CD14-positive monocyte (primary cell): ENCODE measurements around the gene FAM20B. TPM values are rescaled to one million over a fixed set of nuclear protein-coding genes. Genes with fewer than 3 reads are reported as not detected.

Experiments used
- DNase-seq, 3 donors: peaks; one replicate each; pipeline ENCODE4 v3.0.0-alpha.2; 2011 to 2022
- H2AFZ ChIP-seq: 2 replicates; pipeline ENCODE4 v1.6.0; 2012; ENCODE audit warnings: mild to moderate bottlenecking, low read depth, low read length, inconsistent platforms; ENCODE audit not compliant: insufficient read depth, poor library complexity, severe bottlenecking
- H3K27ac ChIP-seq, 2 donors: 1 replicate in 1 of 2; 2 replicates in 1 of 2; pipeline ENCODE4 v1.5.1; 2012 to 2013; ENCODE audit warnings: low read length in 2 of 2, control low read depth in 1 of 2, inconsistent platforms in 1 of 2, low read depth in 1 of 2, mild to moderate bottlenecking in 1 of 2
- H3K27me3 ChIP-seq, 2 donors: one replicate each; pipeline versions ENCODE4 v1.6.0 to v1.6.1; 2011 to 2013; ENCODE audit warnings: low read length in 2 of 2; ENCODE audit not compliant: control insufficient read depth in 2 of 2, insufficient read depth in 2 of 2
- H3K36me3 ChIP-seq, 2 donors: replicated peaks in 1 of 2; 1 replicate in 1 of 2; 2 replicates in 1 of 2; pipeline versions ENCODE4 v1.5.1 to v1.6.1; 2012 to 2013; ENCODE audit warnings: low read length in 2 of 2, control low read depth in 1 of 2, inconsistent platforms in 1 of 2, mild to moderate bottlenecking in 1 of 2; ENCODE audit not compliant: insufficient read depth in 2 of 2, control insufficient read depth in 1 of 2
- H3K4me1 ChIP-seq, 2 donors: 1 replicate in 1 of 2; 2 replicates in 1 of 2; pipeline versions ENCODE4 v1.5.1 to v1.6.1; 2012 to 2013; ENCODE audit warnings: low read length in 2 of 2, control low read depth in 1 of 2, inconsistent platforms in 1 of 2, mild to moderate bottlenecking in 1 of 2, moderate library complexity in 1 of 2; ENCODE audit not compliant: insufficient read depth in 2 of 2, control insufficient read depth in 1 of 2
- H3K4me2 ChIP-seq: replicated peaks from 2 replicates; pipeline ENCODE3; 2012; ENCODE audit warnings: low read length, moderate library complexity, mild to moderate bottlenecking; ENCODE audit not compliant: poor library complexity, severe bottlenecking; ENCODE audit errors: extremely low read depth
- H3K4me3 ChIP-seq, 3 experiments: fragments of 200-600 bp in 1 of 3; sonication (generic) in 1 of 3; replicated peaks in 1 of 3; 1 replicate in 2 of 3; 2 replicates in 1 of 3; pipeline ENCODE4 v1.5.1; 2011 to 2013; ENCODE audit warnings: low read length in 3 of 3, mild to moderate bottlenecking in 3 of 3, control low read depth in 2 of 3, low read depth in 2 of 3, inconsistent platforms in 1 of 3, moderate library complexity in 1 of 3
- H3K79me2 ChIP-seq: 2 replicates; pipeline ENCODE4 v1.6.0; 2012; ENCODE audit warnings: mild to moderate bottlenecking, control low read depth, inconsistent platforms, low read length, moderate library complexity; ENCODE audit not compliant: insufficient read depth
- H3K9ac ChIP-seq: 2 replicates; pipeline ENCODE4 v1.6.0; 2017; ENCODE audit warnings: low read length, mild to moderate bottlenecking; ENCODE audit not compliant: insufficient read depth, poor library complexity, severe bottlenecking
- H3K9me3 ChIP-seq, 2 donors: replicated peaks in 1 of 2; 1 replicate in 1 of 2; 2 replicates in 1 of 2; pipeline versions ENCODE4 v1.5.1 to v1.6.1; 2012 to 2013; ENCODE audit warnings: low read length in 2 of 2, control low read depth in 1 of 2; ENCODE audit not compliant: control insufficient read depth in 1 of 2, insufficient read depth in 1 of 2
- H4K20me1 ChIP-seq: 2 replicates; pipeline ENCODE4 v1.6.0; 2012; ENCODE audit warnings: mild to moderate bottlenecking, low read length, control low read depth, moderate library complexity; ENCODE audit not compliant: insufficient read depth
- H3K27ac Mint-ChIP-seq, 7 donors: one replicate each; pipeline ENCODE4 v1.8.0; 2020; ENCODE audit warnings: mild to moderate bottlenecking in 7 of 7, mixed read lengths in 7 of 7, moderate library complexity in 6 of 7, inconsistent platforms in 2 of 7
- H3K27me3 Mint-ChIP-seq, 3 donors: one replicate each; pipeline ENCODE4 v1.8.0; 2021 to 2022; ENCODE audit warnings: low read depth in 3 of 3, mild to moderate bottlenecking in 3 of 3, mixed read lengths in 3 of 3, moderate library complexity in 3 of 3, inconsistent platforms in 1 of 3
- H3K36me3 Mint-ChIP-seq, 2 donors: one replicate each; pipeline ENCODE4 v1.8.0; 2020; ENCODE audit warnings: mixed read lengths in 2 of 2, inconsistent platforms in 1 of 2, mild to moderate bottlenecking in 1 of 2
- H3K4me1 Mint-ChIP-seq: one replicate; pipeline ENCODE4 v1.8.0; 2020; ENCODE audit warnings: mild to moderate bottlenecking, mixed read lengths
- H3K4me3 Mint-ChIP-seq, 2 donors: one replicate each; pipeline ENCODE4 v1.8.0; 2020; ENCODE audit warnings: mild to moderate bottlenecking in 2 of 2, mixed read lengths in 2 of 2, moderate library complexity in 1 of 2
- H3K9me3 Mint-ChIP-seq, 7 donors: one replicate each; pipeline ENCODE4 v1.8.0; 2020 to 2022; ENCODE audit warnings: mixed read lengths in 7 of 7, mild to moderate bottlenecking in 6 of 7, moderate library complexity in 6 of 7, inconsistent platforms in 2 of 7
- WGBS: methylation state at CpG from one replicate; pipeline ENCODE4 v1.1.5; 2013; ENCODE audit warnings: missing lambda C conversion rate; ENCODE audit not compliant: insufficient coverage; 5-methylcytosine and 5-hydroxymethylcytosine counted together
- intact Hi-C, 2 donors: fragments of 100-400 bp; cut with micrococcal nuclease; formaldehyde crosslinking; loops; one replicate each; pipeline versions ENCODE4 v1.15.0 to v1.15.1; 2023
- polyA plus RNA-seq, 3 donors: library from polyadenylated mRNA; depleted of rRNA in 1 of 3; unstranded in 2 of 3; stranded (reverse) in 1 of 3; fragments of 300-500 nt in 2 of 3; fragments of >200 nt in 1 of 3; fragmentation: Illumina TruSeq in 2 of 3; gene quantifications; 1 replicate in 2 of 3; 2 replicates in 1 of 3; pipeline ENCODE4 v1.2.3, GENCODE V29; 2012 to 2021
- TF ChIP-seq, protein P1 (sequence below): fragments of 200-600 bp; IDR thresholded peaks from one replicate; pipeline ENCODE4 v1.8.0; 2022; ENCODE audit warnings: antibody characterized with exemption, mild to moderate bottlenecking

The FAM20B gene
- polyA plus RNA-seq, 3 donors = 4.0 to 6.7 (median 4.4) TPM

DNA sequence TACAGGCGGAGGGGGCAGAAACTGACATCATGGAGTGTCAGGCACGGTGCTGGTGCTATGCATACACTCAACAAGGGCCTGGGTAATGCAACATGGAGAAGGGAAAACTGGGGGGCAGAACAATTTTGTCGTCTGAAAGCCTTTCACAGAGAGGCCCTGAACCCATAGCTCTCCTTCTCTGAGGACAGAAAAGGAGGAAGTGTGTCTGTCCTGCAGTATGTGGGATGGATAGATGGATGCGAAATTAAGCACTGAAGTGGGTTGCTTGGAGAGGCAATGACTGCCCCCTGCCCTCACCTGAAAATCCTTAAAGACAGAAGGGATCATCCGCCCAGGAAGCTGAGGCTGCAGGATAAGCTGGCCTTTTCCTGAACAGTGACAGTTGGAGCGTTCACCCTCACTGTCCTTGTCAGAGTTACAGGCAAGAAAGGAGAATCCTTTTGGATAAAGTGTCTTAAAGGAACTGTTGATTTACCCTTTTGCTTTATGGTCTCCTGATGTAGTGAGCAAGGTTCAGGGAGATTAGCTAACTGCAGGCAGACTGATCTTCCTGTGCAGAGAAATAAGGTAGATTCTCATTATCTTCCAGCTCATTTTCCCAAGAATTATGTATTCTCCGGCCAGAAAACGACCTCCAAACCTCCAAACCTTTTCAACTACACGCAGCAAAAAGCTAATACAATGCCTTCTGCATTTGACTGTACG lies 1.6 kb upstream of the FAM20B start:
- Histone ChIP-seq H3K79me2 (peaks cover 29% of the 10 kb centered on the region), H4K20me1 (peaks cover 3% of the 10 kb centered on the region), H3K27ac (no peak overlapping the region), H3K36me3 (no peaks in the 10 kb centered on the region), H3K9me3 (no peaks in the 10 kb centered on the region), H3K4me3 (no peak overlapping the region), H3K4me1 (peaks cover 26 to 46% of the 10 kb centered on the region in 2 donors), H3K9ac (no peak overlapping the region), H3K27me3 (no peaks in the 10 kb centered on the region), H3K4me2 (no peak overlapping the region), H2AFZ (no peak overlapping the region)
- TF ChIP-seq, protein P1, sequence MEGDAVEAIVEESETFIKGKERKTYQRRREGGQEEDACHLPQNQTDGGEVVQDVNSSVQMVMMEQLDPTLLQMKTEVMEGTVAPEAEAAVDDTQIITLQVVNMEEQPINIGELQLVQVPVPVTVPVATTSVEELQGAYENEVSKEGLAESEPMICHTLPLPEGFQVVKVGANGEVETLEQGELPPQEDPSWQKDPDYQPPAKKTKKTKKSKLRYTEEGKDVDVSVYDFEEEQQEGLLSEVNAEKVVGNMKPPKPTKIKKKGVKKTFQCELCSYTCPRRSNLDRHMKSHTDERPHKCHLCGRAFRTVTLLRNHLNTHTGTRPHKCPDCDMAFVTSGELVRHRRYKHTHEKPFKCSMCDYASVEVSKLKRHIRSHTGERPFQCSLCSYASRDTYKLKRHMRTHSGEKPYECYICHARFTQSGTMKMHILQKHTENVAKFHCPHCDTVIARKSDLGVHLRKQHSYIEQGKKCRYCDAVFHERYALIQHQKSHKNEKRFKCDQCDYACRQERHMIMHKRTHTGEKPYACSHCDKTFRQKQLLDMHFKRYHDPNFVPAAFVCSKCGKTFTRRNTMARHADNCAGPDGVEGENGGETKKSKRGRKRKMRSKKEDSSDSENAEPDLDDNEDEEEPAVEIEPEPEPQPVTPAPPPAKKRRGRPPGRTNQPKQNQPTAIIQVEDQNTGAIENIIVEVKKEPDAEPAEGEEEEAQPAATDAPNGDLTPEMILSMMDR = no peak
- Mint-ChIP-seq H3K4me1 (peaks cover 44% of the 10 kb centered on the region), H3K27ac (no peak overlapping the region), H3K27me3 (peaks cover 0 to 5% (median 2%) of the 10 kb centered on the region in 3 donors), H3K9me3 (no peaks in the 10 kb centered on the region), H3K4me3 (no peak overlapping the region), H3K36me3 (no peaks in the 10 kb centered on the region)
- WGBS = 88% methylated on average over 6 of the region's 10 CpGs
- intact Hi-C loops = no loop called here
- DNase-seq = no peak

DNA sequence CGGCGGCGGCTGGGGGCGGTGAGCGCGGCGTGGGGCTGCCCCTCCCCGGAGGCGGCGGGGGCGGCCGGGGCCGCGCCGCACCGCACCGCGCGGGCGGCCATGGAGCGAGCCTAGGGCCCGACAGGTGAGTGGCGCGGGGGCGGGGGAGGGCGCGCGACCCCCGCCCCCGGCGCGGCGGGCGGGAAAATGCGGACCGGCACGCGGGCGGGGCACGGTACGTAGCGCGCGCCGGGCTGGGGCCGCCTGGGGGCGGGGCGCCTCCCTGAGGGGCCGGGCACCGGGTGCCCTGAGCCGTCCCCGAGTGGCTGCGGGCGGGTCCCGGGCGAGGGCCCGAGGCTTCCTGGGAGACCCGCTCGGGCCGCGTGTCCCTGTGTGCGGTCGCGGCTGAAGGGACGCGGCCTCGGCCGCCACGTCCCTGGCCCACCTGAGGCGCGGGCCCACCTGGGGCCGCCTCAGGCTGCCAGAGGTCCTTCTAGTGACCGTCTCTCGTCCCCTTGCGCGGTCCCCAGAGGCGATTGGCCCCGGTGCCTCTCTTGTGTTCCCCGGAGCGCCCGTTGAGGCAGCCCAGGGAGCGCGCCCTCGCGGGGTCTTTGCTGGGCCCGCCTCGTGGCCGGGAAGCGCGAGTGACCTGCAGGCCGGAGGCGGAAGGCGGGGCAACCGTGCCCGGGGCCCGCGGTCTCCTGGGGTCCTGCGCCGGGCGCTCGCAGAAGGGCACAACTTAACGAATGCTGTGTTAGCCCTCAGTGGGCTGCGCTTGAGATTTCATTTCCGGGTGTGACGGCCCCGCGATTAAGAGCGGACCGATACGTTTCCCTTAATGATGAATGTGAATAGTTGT lies 500 bp downstream of the FAM20B start:
- Histone ChIP-seq H3K9ac (peak overlapping the region; percentile 93), H3K4me3 (peak overlapping the region; percentile 61 to 91 (median 85)), H3K4me1 (peaks cover 27 to 48% of the 10 kb centered on the region in 2 donors), H3K27ac (peak overlapping the region; percentile 78 to 88), H3K79me2 (peaks cover 50% of the 10 kb centered on the region), H4K20me1 (peaks cover 3% of the 10 kb centered on the region), H3K9me3 (no peaks in the 10 kb centered on the region), H2AFZ (peak overlapping the region; percentile 84), H3K36me3 (no peaks in the 10 kb centered on the region), H3K27me3 (no peaks in the 10 kb centered on the region), H3K4me2 (peak overlapping the region; percentile 81)
- Mint-ChIP-seq H3K9me3 (no peaks in the 10 kb centered on the region), H3K27ac (peak overlapping the region; percentile 81 to 94 (median 87)), H3K4me3 (peak overlapping the region; percentile 84 to 98), H3K4me1 (peaks cover 51% of the 10 kb centered on the region), H3K27me3 (peaks cover 0 to 5% (median 2%) of the 10 kb centered on the region in 3 donors), H3K36me3 (no peaks in the 10 kb centered on the region)
- under 1% methylated on average over 110 of the region's 110 CpGs for WGBS
- peak; percentile 39 to 52 (median 40) for DNase-seq
- TF ChIP-seq, protein P1 = no peak
- intact Hi-C loops = loop anchor here in 1 of 2 donors (5.0 kb wide), 1 partner anchor 341 kb away; the partner anchor contains the start of gene AXDND1
